CD14-positive monocyte (primary cell): Measurements from ENCODE around the gene INS. TPM values are rescaled to one million over a fixed set of nuclear protein-coding genes. Genes with fewer than 3 reads are reported as not detected.

Source experiments
- DNase-seq, 3 donors: peaks; one replicate each; pipeline ENCODE4 v3.0.0-alpha.2; 2011 to 2022
- H2AFZ ChIP-seq: 2 replicates; pipeline ENCODE4 v1.6.0; 2012; ENCODE audit warnings: mild to moderate bottlenecking, low read depth, low read length, inconsistent platforms; ENCODE audit not compliant: insufficient read depth, poor library complexity, severe bottlenecking
- H3K27ac ChIP-seq, 2 donors: 1 replicate in 1 of 2; 2 replicates in 1 of 2; pipeline ENCODE4 v1.5.1; 2012 to 2013; ENCODE audit warnings: low read length in 2 of 2, control low read depth in 1 of 2, inconsistent platforms in 1 of 2, low read depth in 1 of 2, mild to moderate bottlenecking in 1 of 2
- H3K27me3 ChIP-seq, 2 donors: one replicate each; pipeline versions ENCODE4 v1.6.0 to v1.6.1; 2011 to 2013; ENCODE audit warnings: low read length in 2 of 2; ENCODE audit not compliant: control insufficient read depth in 2 of 2, insufficient read depth in 2 of 2
- H3K36me3 ChIP-seq, 2 donors: replicated peaks in 1 of 2; 1 replicate in 1 of 2; 2 replicates in 1 of 2; pipeline versions ENCODE4 v1.5.1 to v1.6.1; 2012 to 2013; ENCODE audit warnings: low read length in 2 of 2, control low read depth in 1 of 2, inconsistent platforms in 1 of 2, mild to moderate bottlenecking in 1 of 2; ENCODE audit not compliant: insufficient read depth in 2 of 2, control insufficient read depth in 1 of 2
- H3K4me1 ChIP-seq, 2 donors: 1 replicate in 1 of 2; 2 replicates in 1 of 2; pipeline versions ENCODE4 v1.5.1 to v1.6.1; 2012 to 2013; ENCODE audit warnings: low read length in 2 of 2, control low read depth in 1 of 2, inconsistent platforms in 1 of 2, mild to moderate bottlenecking in 1 of 2, moderate library complexity in 1 of 2; ENCODE audit not compliant: insufficient read depth in 2 of 2, control insufficient read depth in 1 of 2
- H3K4me2 ChIP-seq: replicated peaks from 2 replicates; pipeline ENCODE3; 2012; ENCODE audit warnings: low read length, moderate library complexity, mild to moderate bottlenecking; ENCODE audit not compliant: poor library complexity, severe bottlenecking; ENCODE audit errors: extremely low read depth
- H3K4me3 ChIP-seq, 3 experiments: fragments of 200-600 bp in 1 of 3; sonication (generic) in 1 of 3; replicated peaks in 1 of 3; 1 replicate in 2 of 3; 2 replicates in 1 of 3; pipeline ENCODE4 v1.5.1; 2011 to 2013; ENCODE audit warnings: low read length in 3 of 3, mild to moderate bottlenecking in 3 of 3, control low read depth in 2 of 3, low read depth in 2 of 3, inconsistent platforms in 1 of 3, moderate library complexity in 1 of 3
- H3K79me2 ChIP-seq: 2 replicates; pipeline ENCODE4 v1.6.0; 2012; ENCODE audit warnings: mild to moderate bottlenecking, control low read depth, inconsistent platforms, low read length, moderate library complexity; ENCODE audit not compliant: insufficient read depth
- H3K9ac ChIP-seq: 2 replicates; pipeline ENCODE4 v1.6.0; 2017; ENCODE audit warnings: low read length, mild to moderate bottlenecking; ENCODE audit not compliant: insufficient read depth, poor library complexity, severe bottlenecking
- H3K9me3 ChIP-seq, 2 donors: replicated peaks in 1 of 2; 1 replicate in 1 of 2; 2 replicates in 1 of 2; pipeline versions ENCODE4 v1.5.1 to v1.6.1; 2012 to 2013; ENCODE audit warnings: low read length in 2 of 2, control low read depth in 1 of 2; ENCODE audit not compliant: control insufficient read depth in 1 of 2, insufficient read depth in 1 of 2
- H4K20me1 ChIP-seq: 2 replicates; pipeline ENCODE4 v1.6.0; 2012; ENCODE audit warnings: mild to moderate bottlenecking, low read length, control low read depth, moderate library complexity; ENCODE audit not compliant: insufficient read depth
- H3K27ac Mint-ChIP-seq, 7 donors: one replicate each; pipeline ENCODE4 v1.8.0; 2020; ENCODE audit warnings: mild to moderate bottlenecking in 7 of 7, mixed read lengths in 7 of 7, moderate library complexity in 6 of 7, inconsistent platforms in 2 of 7
- H3K27me3 Mint-ChIP-seq, 3 donors: one replicate each; pipeline ENCODE4 v1.8.0; 2021 to 2022; ENCODE audit warnings: low read depth in 3 of 3, mild to moderate bottlenecking in 3 of 3, mixed read lengths in 3 of 3, moderate library complexity in 3 of 3, inconsistent platforms in 1 of 3
- H3K36me3 Mint-ChIP-seq, 2 donors: one replicate each; pipeline ENCODE4 v1.8.0; 2020; ENCODE audit warnings: mixed read lengths in 2 of 2, inconsistent platforms in 1 of 2, mild to moderate bottlenecking in 1 of 2
- H3K4me1 Mint-ChIP-seq: one replicate; pipeline ENCODE4 v1.8.0; 2020; ENCODE audit warnings: mild to moderate bottlenecking, mixed read lengths
- H3K4me3 Mint-ChIP-seq, 2 donors: one replicate each; pipeline ENCODE4 v1.8.0; 2020; ENCODE audit warnings: mild to moderate bottlenecking in 2 of 2, mixed read lengths in 2 of 2, moderate library complexity in 1 of 2
- H3K9me3 Mint-ChIP-seq, 7 donors: one replicate each; pipeline ENCODE4 v1.8.0; 2020 to 2022; ENCODE audit warnings: mixed read lengths in 7 of 7, mild to moderate bottlenecking in 6 of 7, moderate library complexity in 6 of 7, inconsistent platforms in 2 of 7
- CTCF ChIP-seq: fragments of 200-600 bp; IDR thresholded peaks from one replicate; pipeline ENCODE4 v1.8.0; 2022; ENCODE audit warnings: antibody characterized with exemption, mild to moderate bottlenecking
- WGBS: methylation state at CpG from one replicate; pipeline ENCODE4 v1.1.5; 2013; ENCODE audit warnings: missing lambda C conversion rate; ENCODE audit not compliant: insufficient coverage; 5-methylcytosine and 5-hydroxymethylcytosine counted together
- intact Hi-C, 2 donors: fragments of 100-400 bp; cut with micrococcal nuclease; formaldehyde crosslinking; loops; one replicate each; pipeline versions ENCODE4 v1.15.0 to v1.15.1; 2023
- polyA plus RNA-seq, 3 donors: library from polyadenylated mRNA; depleted of rRNA in 1 of 3; unstranded in 2 of 3; stranded (reverse) in 1 of 3; fragments of 300-500 nt in 2 of 3; fragments of >200 nt in 1 of 3; fragmentation: Illumina TruSeq in 2 of 3; gene quantifications; 1 replicate in 2 of 3; 2 replicates in 1 of 3; pipeline ENCODE4 v1.2.3, GENCODE V29; 2012 to 2021

INS gene
- polyA plus RNA-seq, 3 donors: not detected

- peaks cover under 1 to 7% (median 5%) of the 10 kb centered on the region in 7 donors for H3K9me3 Mint-ChIP-seq
- no peak overlapping the region for H3K4me3 Mint-ChIP-seq
Measured at GRCh38 chr11:2202071-2202899, 41.3 kb upstream of the INS start.

GRCh38 chr11:2201542-2201941 lies 40.5 kb upstream of the INS start:
- Mint-ChIP-seq H3K36me3 (no peaks in the 10 kb centered on the region), H3K4me3 (no peak overlapping the region), H3K27ac (no peak overlapping the region), H3K27me3 (peaks cover 9 to 15% (median 14%) of the 10 kb centered on the region in 3 donors), H3K4me1 (peaks cover 3% of the 10 kb centered on the region), H3K9me3 (peaks cover 0 to 3% (median 0%) of the 10 kb centered on the region in 7 donors)
- H3K4me1 ChIP-seq: no peaks in the 10 kb centered on the region
- no peak for TF ChIP-seq CTCF
- H4K20me1 ChIP-seq: no peaks in the 10 kb centered on the region
- H3K27ac ChIP-seq: no peak overlapping the region
- no peak overlapping the region for H3K4me3 ChIP-seq
- peaks cover 0 to 2% of the 10 kb centered on the region in 2 donors for H3K27me3 ChIP-seq
- no peaks in the 10 kb centered on the region for H3K9me3 ChIP-seq
- WGBS: 100% methylated on average over 1 of the region's 2 CpGs
- DNase-seq: no peak
- no peaks in the 10 kb centered on the region for H3K36me3 ChIP-seq
- intact Hi-C loops: no loop called here
- H3K79me2 ChIP-seq: no peaks in the 10 kb centered on the region
- no peak overlapping the region for H2AFZ ChIP-seq
- no peak overlapping the region for H3K9ac ChIP-seq
- H3K4me2 ChIP-seq: no peak overlapping the region

More at GRCh38 chr11:2202071-2202899, 41.3 kb upstream of the INS start:
- Histone ChIP-seq H3K4me2 (no peak overlapping the region), H3K27me3 (no peaks in the 10 kb centered on the region), H2AFZ (no peak overlapping the region), H3K27ac (no peak overlapping the region), H3K4me3 (no peak overlapping the region), H3K4me1 (no peaks in the 10 kb centered on the region), H3K9ac (no peak overlapping the region), H3K79me2 (no peaks in the 10 kb centered on the region), H4K20me1 (no peaks in the 10 kb centered on the region), H3K9me3 (peaks cover 3 to 4% of the 10 kb centered on the region in 2 donors), H3K36me3 (no peaks in the 10 kb centered on the region)
- intact Hi-C loops: no loop called here
- no peaks in the 10 kb centered on the region for H3K4me1 Mint-ChIP-seq
- WGBS: 51% methylated on average over 24 of the region's 29 CpGs
- H3K36me3 Mint-ChIP-seq: no peaks in the 10 kb centered on the region
- no peak for TF ChIP-seq CTCF
- no peak for DNase-seq
- H3K27me3 Mint-ChIP-seq: peaks cover 4 to 10% (median 10%) of the 10 kb centered on the region in 3 donors
- H3K27ac Mint-ChIP-seq: no peak overlapping the region
